ENCODE measurements around the gene INAFM1. TPM values are rescaled to one million over a fixed set of nuclear protein-coding genes. Genes with fewer than 3 reads are reported as not detected.

Gene INAFM1
- total RNA-seq, 1 donor, result 2.5 TPM

DNA sequence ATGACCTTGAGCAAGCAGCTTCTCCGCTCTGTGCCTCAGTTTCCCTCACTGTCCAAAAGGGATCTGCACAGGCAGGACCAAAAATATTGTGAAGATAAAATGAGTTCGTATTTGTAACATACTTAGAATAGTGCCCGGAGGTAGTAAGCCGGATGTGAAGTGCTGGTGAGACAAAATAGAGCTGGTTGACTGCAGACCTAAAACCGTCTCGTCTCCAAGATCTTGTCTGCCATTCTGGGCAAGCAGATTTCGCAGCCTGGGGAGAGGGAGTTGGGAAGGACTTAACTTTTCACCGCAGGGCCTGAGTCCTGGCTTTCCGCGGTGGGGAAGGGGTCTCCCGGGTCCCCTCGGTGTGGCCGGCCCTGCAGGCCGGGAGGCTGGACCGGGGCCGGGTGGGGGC, 35.5 kb upstream of the INAFM1 start:
- peak overlapping the region; percentile 63 for H3K4me2 ChIP-seq (ENCODE audit: insufficient read depth, low read length)
- H3K9me3 ChIP-seq (ENCODE audit: low read depth, low read length), result no peaks in the 10 kb centered on the region
- TF ChIP-seq, protein P1, sequence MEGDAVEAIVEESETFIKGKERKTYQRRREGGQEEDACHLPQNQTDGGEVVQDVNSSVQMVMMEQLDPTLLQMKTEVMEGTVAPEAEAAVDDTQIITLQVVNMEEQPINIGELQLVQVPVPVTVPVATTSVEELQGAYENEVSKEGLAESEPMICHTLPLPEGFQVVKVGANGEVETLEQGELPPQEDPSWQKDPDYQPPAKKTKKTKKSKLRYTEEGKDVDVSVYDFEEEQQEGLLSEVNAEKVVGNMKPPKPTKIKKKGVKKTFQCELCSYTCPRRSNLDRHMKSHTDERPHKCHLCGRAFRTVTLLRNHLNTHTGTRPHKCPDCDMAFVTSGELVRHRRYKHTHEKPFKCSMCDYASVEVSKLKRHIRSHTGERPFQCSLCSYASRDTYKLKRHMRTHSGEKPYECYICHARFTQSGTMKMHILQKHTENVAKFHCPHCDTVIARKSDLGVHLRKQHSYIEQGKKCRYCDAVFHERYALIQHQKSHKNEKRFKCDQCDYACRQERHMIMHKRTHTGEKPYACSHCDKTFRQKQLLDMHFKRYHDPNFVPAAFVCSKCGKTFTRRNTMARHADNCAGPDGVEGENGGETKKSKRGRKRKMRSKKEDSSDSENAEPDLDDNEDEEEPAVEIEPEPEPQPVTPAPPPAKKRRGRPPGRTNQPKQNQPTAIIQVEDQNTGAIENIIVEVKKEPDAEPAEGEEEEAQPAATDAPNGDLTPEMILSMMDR (IDR thresholded peaks at IDR 0.05; ENCODE audit: extremely low read depth, low read depth, low read length), result no peak
- H3K36me3 ChIP-seq (ENCODE audit: insufficient read depth, low read length), result no peaks in the 10 kb centered on the region
- H2AFZ ChIP-seq (ENCODE audit: low read length), result peak overlapping the region; percentile 52
- no peak overlapping the region for H3K27ac ChIP-seq (ENCODE audit: low read depth, low read length)
- DNase-seq (ENCODE audit: insufficient read length, low spot score, missing footprints), result no peak
- H4K20me1 ChIP-seq (ENCODE audit: insufficient read depth, low read length), result no peaks in the 10 kb centered on the region
- H3K4me1 ChIP-seq (ENCODE audit: insufficient read depth, low read length), result peaks cover 17% of the 10 kb centered on the region
- peaks cover 5% of the 10 kb centered on the region for H3K27me3 ChIP-seq (ENCODE audit: insufficient read depth, low read length)
- no peaks in the 10 kb centered on the region for H3K79me2 ChIP-seq (ENCODE audit: insufficient read depth, low read length)
- peak overlapping the region; percentile 48 for H3K4me3 ChIP-seq (ENCODE audit: insufficient read depth, low read length)

DNA sequence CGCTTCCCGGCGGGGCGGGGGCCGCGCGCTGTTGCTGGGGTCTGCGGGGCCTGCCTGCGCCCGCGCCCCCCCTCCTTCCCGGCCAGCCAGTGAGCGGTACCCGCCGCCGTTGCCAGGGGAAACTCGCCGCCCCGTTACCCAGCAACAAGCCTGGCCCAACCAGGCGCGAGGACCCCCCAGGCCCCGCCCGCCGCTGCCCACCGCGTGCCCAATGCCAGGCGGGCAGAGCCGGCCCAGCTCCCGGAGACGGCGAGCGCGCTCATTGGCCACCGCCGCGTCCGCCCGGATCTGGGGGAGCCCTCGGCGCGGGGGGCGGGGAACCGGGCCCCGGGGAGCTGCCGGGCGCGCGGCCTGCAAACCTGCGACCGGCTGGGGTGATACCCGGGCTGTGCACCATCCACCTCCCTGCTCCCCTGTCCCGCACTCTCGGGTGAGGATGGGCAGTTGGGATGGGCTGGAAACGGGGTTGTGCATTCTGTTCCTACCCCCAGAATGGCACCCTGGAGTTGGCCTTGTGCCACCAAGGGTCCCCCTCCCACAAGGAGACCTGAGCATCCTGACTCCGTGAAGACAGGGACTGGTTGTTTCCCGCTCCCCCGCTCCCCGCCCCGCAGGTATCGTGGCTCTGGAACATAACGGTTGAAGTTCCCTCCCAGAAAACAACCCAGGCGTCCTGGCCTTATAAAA, 34.9 kb upstream of the INAFM1 start:
- Histone ChIP-seq H3K4me2 (ENCODE audit: insufficient read depth, low read length) (peak overlapping the region; percentile 63), H4K20me1 (ENCODE audit: insufficient read depth, low read length) (no peaks in the 10 kb centered on the region), H3K27ac (ENCODE audit: low read depth, low read length) (no peak overlapping the region), H3K36me3 (ENCODE audit: insufficient read depth, low read length) (no peaks in the 10 kb centered on the region), H3K4me3 (ENCODE audit: insufficient read depth, low read length) (peak overlapping the region; percentile 48), H3K4me1 (ENCODE audit: insufficient read depth, low read length) (peaks cover 17% of the 10 kb centered on the region), H3K79me2 (ENCODE audit: insufficient read depth, low read length) (no peaks in the 10 kb centered on the region), H3K9me3 (ENCODE audit: low read depth, low read length) (no peaks in the 10 kb centered on the region), H2AFZ (ENCODE audit: low read length) (no peak overlapping the region), H3K27me3 (ENCODE audit: insufficient read depth, low read length) (peaks cover 5% of the 10 kb centered on the region)
- TF ChIP-seq, protein P1 (IDR thresholded peaks at IDR 0.05; ENCODE audit: extremely low read depth, low read depth, low read length), result no peak
- peak; percentile 96 for DNase-seq (ENCODE audit: insufficient read length, low spot score, missing footprints)

DNA sequence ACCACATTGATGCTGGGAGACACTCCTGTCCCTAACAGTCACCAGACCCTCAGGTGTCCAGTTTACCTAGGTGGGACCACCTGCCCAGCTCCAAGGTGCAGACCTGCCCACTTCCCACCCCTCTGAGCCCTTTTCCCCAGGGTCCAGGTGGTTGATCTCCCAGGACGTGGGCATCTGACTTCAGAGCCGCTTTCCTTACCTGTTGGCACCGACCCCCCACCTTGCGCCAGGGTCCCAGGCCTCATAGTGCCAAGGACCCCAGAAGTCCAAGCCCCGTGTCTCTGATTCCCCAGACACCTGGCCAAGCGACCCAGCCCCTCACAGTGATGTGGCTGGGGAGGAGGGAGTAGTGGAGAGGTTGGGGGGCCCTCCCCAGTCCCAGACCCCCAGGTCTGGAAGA, 34.1 kb upstream of the INAFM1 start:
- Histone ChIP-seq H2AFZ (ENCODE audit: low read length) (no peak overlapping the region), H3K9me3 (ENCODE audit: low read depth, low read length) (no peaks in the 10 kb centered on the region), H3K27ac (ENCODE audit: low read depth, low read length) (no peak overlapping the region), H3K4me1 (ENCODE audit: insufficient read depth, low read length) (peaks cover 17% of the 10 kb centered on the region), H3K4me2 (ENCODE audit: insufficient read depth, low read length) (peak overlapping the region; percentile 75), H4K20me1 (ENCODE audit: insufficient read depth, low read length) (no peaks in the 10 kb centered on the region), H3K27me3 (ENCODE audit: insufficient read depth, low read length) (peaks cover 5% of the 10 kb centered on the region), H3K4me3 (ENCODE audit: insufficient read depth, low read length) (no peak overlapping the region), H3K79me2 (ENCODE audit: insufficient read depth, low read length) (no peaks in the 10 kb centered on the region), H3K36me3 (ENCODE audit: insufficient read depth, low read length) (no peaks in the 10 kb centered on the region)
- peak; percentile 37 for DNase-seq (ENCODE audit: insufficient read length, low spot score, missing footprints)
- TF ChIP-seq, protein P1 (IDR thresholded peaks at IDR 0.05; ENCODE audit: extremely low read depth, low read depth, low read length), result no peak

DNA sequence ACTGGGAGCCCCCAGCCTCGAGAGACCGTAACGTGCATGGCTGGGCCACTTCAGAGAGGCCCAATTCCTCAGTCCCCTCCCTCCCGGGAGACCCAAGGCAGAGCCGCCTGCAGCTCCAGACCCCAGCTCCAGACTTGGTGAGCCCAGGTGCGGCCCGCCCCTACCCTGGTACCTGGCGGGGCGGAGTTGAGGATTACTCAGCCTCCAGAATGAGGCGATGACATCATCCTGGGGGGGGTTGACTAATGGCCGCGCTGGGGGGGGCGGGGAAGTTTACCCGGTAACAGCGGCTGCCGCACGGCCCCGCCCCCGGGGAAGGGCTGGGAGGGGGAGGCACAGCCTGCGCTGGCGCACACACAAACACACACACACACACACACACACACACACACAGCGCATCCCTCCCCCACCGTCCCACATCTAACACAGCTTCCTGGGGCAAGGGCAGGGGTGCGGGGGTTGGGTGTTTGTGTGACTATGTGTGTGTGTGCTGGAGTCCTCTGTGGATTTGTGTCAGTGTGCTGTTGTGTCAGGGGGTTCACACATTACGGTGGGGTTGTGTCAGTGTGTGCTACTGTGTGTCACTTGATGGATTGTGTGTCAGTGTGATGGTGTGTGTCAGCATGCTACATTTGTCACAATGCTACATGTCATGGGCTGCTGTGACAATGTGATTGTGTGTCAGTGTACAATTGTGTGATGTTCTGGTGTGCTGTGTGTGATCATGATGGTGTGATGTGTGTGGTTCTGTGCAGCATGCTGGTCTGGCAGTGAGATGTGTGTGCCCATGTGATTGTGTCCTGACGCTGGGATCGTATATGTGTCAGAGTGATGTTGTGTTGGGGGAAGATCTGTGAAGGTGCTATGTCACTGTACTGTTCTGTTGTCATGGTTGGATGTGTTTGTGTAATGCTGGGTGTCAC, 33.4 kb upstream of the INAFM1 start:
- peaks cover 5% of the 10 kb centered on the region for H3K27me3 ChIP-seq (ENCODE audit: insufficient read depth, low read length)
- peak overlapping the region; percentile 75 for H3K4me2 ChIP-seq (ENCODE audit: insufficient read depth, low read length)
- H3K36me3 ChIP-seq (ENCODE audit: insufficient read depth, low read length), result no peaks in the 10 kb centered on the region
- H3K4me3 ChIP-seq (ENCODE audit: insufficient read depth, low read length), result peak overlapping the region; percentile 48
- H2AFZ ChIP-seq (ENCODE audit: low read length), result peak overlapping the region; percentile 23
- peaks cover 17% of the 10 kb centered on the region for H3K4me1 ChIP-seq (ENCODE audit: insufficient read depth, low read length)
- H3K27ac ChIP-seq (ENCODE audit: low read depth, low read length), result no peak overlapping the region
- no peaks in the 10 kb centered on the region for H3K9me3 ChIP-seq (ENCODE audit: low read depth, low read length)
- no peaks in the 10 kb centered on the region for H4K20me1 ChIP-seq (ENCODE audit: insufficient read depth, low read length)
- DNase-seq (ENCODE audit: insufficient read length, low spot score, missing footprints), result peak; percentile 98
- TF ChIP-seq, protein P1 (IDR thresholded peaks at IDR 0.05; ENCODE audit: extremely low read depth, low read depth, low read length), result no peak
- no peaks in the 10 kb centered on the region for H3K79me2 ChIP-seq (ENCODE audit: insufficient read depth, low read length)
